HCT116 (cell line): ENCODE data around the gene EHF.

Source experiments
- CEBPB ChIP-seq: IDR thresholded peaks from 2 replicates; pipeline ENCODE4 v1.6.1; 2012; ENCODE audit warnings: low read depth
- CTCF ChIP-seq, 3 experiments: fragments of 200-600 bp in 1 of 3; sonication (generic) in 1 of 3; IDR thresholded peaks in 2 of 3; conservative IDR thresholded peaks in 1 of 3; 2 replicates each; pipeline ENCODE4 v1.5.1; 2012 to 2017; ENCODE audit warnings: low read depth in 2 of 3, low read length in 2 of 3, antibody characterized with exemption in 1 of 3, borderline replicate concordance in 1 of 3, control low read depth in 1 of 3, mild to moderate bottlenecking in 1 of 3, mixed read lengths in 1 of 3, mixed run types in 1 of 3, moderate library complexity in 1 of 3; ENCODE audit not compliant: insufficient read depth in 1 of 3
- POLR2A ChIP-seq: IDR thresholded peaks from 2 replicates; pipeline ENCODE4 v1.7.0; 2011; ENCODE audit warnings: borderline replicate concordance; ENCODE audit not compliant: insufficient read depth, insufficient read length; ENCODE audit errors: extremely low read depth

GRCh38 chr11:34631297-34631696, 10.4 kb downstream of the EHF start:
- no peak for TF ChIP-seq POLR2A
- no peak for TF ChIP-seq CTCF (IDR thresholded peaks at IDR 0.05 in 2 of 3, conservative IDR thresholded peaks at IDR 0.05 in 1 of 3; ENCODE audit: borderline replicate concordance in 1 of 3, insufficient read depth in 1 of 3, low read depth in 2 of 3, low read length in 2 of 3)
- no peak for TF ChIP-seq CEBPB
